Neural cell (in vitro differentiated cells): ENCODE results near the gene COL4A5.

Experiments used
- EP300 ChIP-seq: fragments of 450-650 bp; conservative IDR thresholded peaks from 2 replicates; pipeline ENCODE4 v1.6.1; 2014; ENCODE audit warnings: antibody characterized with exemption, mild to moderate bottlenecking, moderate library complexity; ENCODE audit not compliant: poor library complexity, severe bottlenecking
- EZH2 ChIP-seq: fragments of 200-600, 300-800 bp; shearing (Covaris generic), sonication (generic); IDR thresholded peaks from 2 replicates; pipeline ENCODE4 v1.6.1; 2014; ENCODE audit warnings: antibody characterized with exemption, low read length, borderline replicate concordance, mild to moderate bottlenecking; ENCODE audit not compliant: insufficient read depth, poor library complexity, severe bottlenecking
- MXI1 ChIP-seq: fragments of 450-650 bp; conservative IDR thresholded peaks from 2 replicates; pipeline ENCODE4 v1.6.1; 2014; ENCODE audit warnings: antibody characterized with exemption, mild to moderate bottlenecking; ENCODE audit not compliant: poor library complexity, severe bottlenecking
- TF ChIP-seq, protein P1 (sequence below): fragments of 450-650 bp; IDR thresholded peaks from 2 replicates; pipeline ENCODE4 v1.5.1; 2014; ENCODE audit warnings: antibody characterized with exemption, mild to moderate bottlenecking, moderate library complexity; ENCODE audit not compliant: poor library complexity, severe bottlenecking

GRCh38 chrX:108516184-108516583, 76.5 kb downstream of the COL4A5 start:
- no peak for TF ChIP-seq EZH2
- TF ChIP-seq MXI1, result no peak
- no peak for TF ChIP-seq EP300
- TF ChIP-seq, protein P1, sequence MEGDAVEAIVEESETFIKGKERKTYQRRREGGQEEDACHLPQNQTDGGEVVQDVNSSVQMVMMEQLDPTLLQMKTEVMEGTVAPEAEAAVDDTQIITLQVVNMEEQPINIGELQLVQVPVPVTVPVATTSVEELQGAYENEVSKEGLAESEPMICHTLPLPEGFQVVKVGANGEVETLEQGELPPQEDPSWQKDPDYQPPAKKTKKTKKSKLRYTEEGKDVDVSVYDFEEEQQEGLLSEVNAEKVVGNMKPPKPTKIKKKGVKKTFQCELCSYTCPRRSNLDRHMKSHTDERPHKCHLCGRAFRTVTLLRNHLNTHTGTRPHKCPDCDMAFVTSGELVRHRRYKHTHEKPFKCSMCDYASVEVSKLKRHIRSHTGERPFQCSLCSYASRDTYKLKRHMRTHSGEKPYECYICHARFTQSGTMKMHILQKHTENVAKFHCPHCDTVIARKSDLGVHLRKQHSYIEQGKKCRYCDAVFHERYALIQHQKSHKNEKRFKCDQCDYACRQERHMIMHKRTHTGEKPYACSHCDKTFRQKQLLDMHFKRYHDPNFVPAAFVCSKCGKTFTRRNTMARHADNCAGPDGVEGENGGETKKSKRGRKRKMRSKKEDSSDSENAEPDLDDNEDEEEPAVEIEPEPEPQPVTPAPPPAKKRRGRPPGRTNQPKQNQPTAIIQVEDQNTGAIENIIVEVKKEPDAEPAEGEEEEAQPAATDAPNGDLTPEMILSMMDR, result no peak
